SK-N-SH (cell line): ENCODE results near the gene FSIP1. TPM values are rescaled to one million over a fixed set of nuclear protein-coding genes. Genes with fewer than 3 reads are reported as not detected.
A peak's percentile ranks its signal among the peaks of the same experiment; 100 is the strongest.

Source experiments
- CTCF ChIA-PET: fragments of 300-600, 350-600 bp; formaldehyde crosslinking; extraction: SDS; loops from one replicate; lab custom pipeline; 2021; lab: Yijun Ruan, JAX
- POLR2A ChIA-PET: fragments of 350-600 bp; sonication (Branson Sonifier 250); formaldehyde crosslinking; extraction: SDS; loops from one replicate; lab custom pipeline; 2020; ENCODE audit warnings: antibody characterized with exemption, inconsistent platforms; lab: Yijun Ruan, JAX
- DNase-seq: peaks from one replicate; pipeline ENCODE4 v3.0.0; 2012
- H2AFZ ChIP-seq: fragments of 200-600 bp; sonication (generic); 2 replicates; pipeline ENCODE4 v1.8.1; 2016; ENCODE audit warnings: antibody characterized with exemption, mild to moderate bottlenecking, low read depth
- H3F3A ChIP-seq: fragments of 200-600 bp; sonication (generic); replicated peaks from 2 replicates; pipeline ENCODE3; 2016; ENCODE audit warnings: antibody characterized with exemption, mild to moderate bottlenecking; ENCODE audit not compliant: insufficient read depth
- H3K27ac ChIP-seq, 2 experiments: fragments of 200-500 bp in 1 of 2; fragments of 200-600 bp in 1 of 2; sonication (Bioruptor generic) in 1 of 2; sonication (generic), shearing (Covaris generic) in 1 of 2; 2 replicates each; pipeline versions ENCODE4 v1.5.1 to v1.6.1; 2014 to 2016; ENCODE audit warnings: low read depth in 2 of 2, inconsistent platforms in 1 of 2, low read length in 1 of 2, mild to moderate bottlenecking in 1 of 2, mixed read lengths in 1 of 2
- H3K27me3 ChIP-seq: fragments of 200-600 bp; sonication (generic), shearing (Covaris generic); 2 replicates; pipeline ENCODE4 v1.6.1; 2016; ENCODE audit warnings: mixed run types; ENCODE audit not compliant: insufficient read depth
- H3K36me3 ChIP-seq, 2 experiments: fragments of 200-500 bp in 1 of 2; fragments of 200-600 bp in 1 of 2; sonication (Bioruptor generic) in 1 of 2; sonication (generic) in 1 of 2; replicated peaks in 1 of 2; 2 replicates each; pipeline versions ENCODE3 to v1.5.1; 2014 to 2016; ENCODE audit warnings: low read length in 1 of 2, mild to moderate bottlenecking in 1 of 2; ENCODE audit not compliant: insufficient read depth in 2 of 2, control insufficient read depth in 1 of 2
- H3K4me1 ChIP-seq, 2 experiments: fragments of 200-500 bp in 1 of 2; fragments of 200-600 bp in 1 of 2; sonication (Bioruptor generic) in 1 of 2; sonication (generic), shearing (Covaris generic) in 1 of 2; 2 replicates each; pipeline versions ENCODE4 v1.5.1 to v1.6.1; 2014 to 2016; ENCODE audit warnings: low read depth in 1 of 2, low read length in 1 of 2, mixed run types in 1 of 2; ENCODE audit not compliant: insufficient read depth in 2 of 2, control insufficient read depth in 1 of 2
- H3K4me2 ChIP-seq: fragments of 200-600 bp; sonication (generic), shearing (Covaris generic); 2 replicates; pipeline ENCODE4 v1.6.1; 2017; ENCODE audit warnings: mixed run types
- H3K4me3 ChIP-seq, 2 experiments: fragments of 200-500 bp in 1 of 2; fragments of 200-600 bp in 1 of 2; sonication (Bioruptor generic) in 1 of 2; sonication (generic), shearing (Covaris generic) in 1 of 2; 2 replicates each; pipeline versions ENCODE4 v1.5.1 to v1.8.1; 2014 to 2016; ENCODE audit warnings: low read depth in 2 of 2, inconsistent platforms in 1 of 2, low read length in 1 of 2, mild to moderate bottlenecking in 1 of 2, mixed read lengths in 1 of 2, moderate library complexity in 1 of 2
- H3K79me2 ChIP-seq: fragments of 200-600 bp; sonication (generic); 2 replicates; pipeline ENCODE4 v1.8.1; 2017; ENCODE audit warnings: mild to moderate bottlenecking; ENCODE audit not compliant: insufficient read depth
- H3K9ac ChIP-seq: fragments of 200-600 bp; sonication (generic); 2 replicates; pipeline ENCODE4 v1.6.1; 2017; ENCODE audit warnings: mixed run types
- H3K9me2 ChIP-seq: fragments of 200-600 bp; sonication (generic); 2 replicates; pipeline ENCODE4 v1.6.1; 2017; ENCODE audit warnings: mixed run types
- H3K9me3 ChIP-seq: fragments of 200-600 bp; sonication (generic); 2 replicates; pipeline ENCODE4 v1.6.1; 2017; ENCODE audit warnings: mixed run types, mild to moderate bottlenecking, moderate library complexity
- H4K20me1 ChIP-seq: fragments of 200-600 bp; sonication (generic); 2 replicates; pipeline ENCODE4 v1.6.1; 2017; ENCODE audit warnings: mild to moderate bottlenecking, mixed run types; ENCODE audit not compliant: insufficient read depth
- CHD2 ChIP-seq: fragments of 150-350 bp; IDR thresholded peaks from 2 replicates; pipeline ENCODE4 v1.6.1; 2018; ENCODE audit warnings: low read length; ENCODE audit not compliant: partially characterized antibody
- ELF1 ChIP-seq: IDR thresholded peaks from 2 replicates; pipeline ENCODE4 v1.4.0; 2012
- EP300 ChIP-seq, 2 experiments: IDR thresholded peaks; 2 replicates each; pipeline versions ENCODE4 v1.4.0 to v1.6.1; 2012; ENCODE audit warnings: borderline replicate concordance in 1 of 2, low read depth in 1 of 2, low read length in 1 of 2
- GATA2 ChIP-seq: sonication (generic); formaldehyde crosslinking; IDR thresholded peaks from 2 replicates; pipeline ENCODE4 v1.5.0; 2020; ENCODE audit warnings: mild to moderate bottlenecking, missing genetic modification reagents
- JUND ChIP-seq: IDR thresholded peaks from 2 replicates; pipeline ENCODE4 v1.4.0; 2012
- MEF2A ChIP-seq: IDR thresholded peaks from 2 replicates; pipeline ENCODE4 v1.4.0; 2012; ENCODE audit warnings: low read depth, borderline replicate concordance
- MXI1 ChIP-seq: IDR thresholded peaks from 2 replicates; pipeline ENCODE4 v1.6.1; 2012; ENCODE audit warnings: mild to moderate bottlenecking, low read depth, low read length, improper control_type of control experiment
- NFIC ChIP-seq: IDR thresholded peaks from 2 replicates; pipeline ENCODE4 v1.4.0; 2012; ENCODE audit warnings: borderline replicate concordance
- NRF1 ChIP-seq: IDR thresholded peaks from 2 replicates; pipeline ENCODE4 v1.6.1; 2012; ENCODE audit warnings: low read depth, mild to moderate bottlenecking, low read length
- POLR2AphosphoS5 ChIP-seq: IDR thresholded peaks from 2 replicates; pipeline ENCODE4 v1.6.1; 2012; ENCODE audit warnings: low read depth, low read length
- RCOR1 ChIP-seq: fragments of 150-350 bp; IDR thresholded peaks from 2 replicates; pipeline ENCODE4 v1.6.1; 2017; ENCODE audit warnings: antibody characterized with exemption, low read length
- REST ChIP-seq: IDR thresholded peaks from 2 replicates; pipeline ENCODE4 v1.6.1; 2012; ENCODE audit warnings: mild to moderate bottlenecking, low read depth, low read length, moderate library complexity
- SIN3A ChIP-seq: IDR thresholded peaks from 2 replicates; pipeline ENCODE4 v1.6.1; 2012; ENCODE audit warnings: low read depth, mild to moderate bottlenecking, low read length, moderate library complexity, borderline replicate concordance
- TCF12 ChIP-seq: IDR thresholded peaks from 2 replicates; pipeline ENCODE4 v1.4.0; 2012
- WGBS: methylation state at CpG from one replicate; pipeline ENCODE4 v1.1.6; 2017; ENCODE audit warnings: low lambda C conversion rate; 5-methylcytosine and 5-hydroxymethylcytosine counted together
- polyA plus RNA-seq, 3 experiments: library from polyadenylated mRNA; depleted of rRNA; stranded (reverse); fragments of >200 nt; gene quantifications; 2 replicates each; pipeline ENCODE4 v1.2.3, GENCODE V29; 2012
- TF ChIP-seq, protein P1 (sequence below): fragments of 200-600 bp; sonication (generic); IDR thresholded peaks from 2 replicates; pipeline ENCODE4 v1.6.1; 2017; ENCODE audit warnings: antibody characterized with exemption, mild to moderate bottlenecking, moderate library complexity
- TF ChIP-seq, protein P2 (sequence below): IDR thresholded peaks from 2 replicates; pipeline ENCODE4; 2012

The FSIP1 gene
- polyA plus RNA-seq, 1 of the 3 experiments (the other 2 are of a cell fraction): 0.43 TPM

DNA sequence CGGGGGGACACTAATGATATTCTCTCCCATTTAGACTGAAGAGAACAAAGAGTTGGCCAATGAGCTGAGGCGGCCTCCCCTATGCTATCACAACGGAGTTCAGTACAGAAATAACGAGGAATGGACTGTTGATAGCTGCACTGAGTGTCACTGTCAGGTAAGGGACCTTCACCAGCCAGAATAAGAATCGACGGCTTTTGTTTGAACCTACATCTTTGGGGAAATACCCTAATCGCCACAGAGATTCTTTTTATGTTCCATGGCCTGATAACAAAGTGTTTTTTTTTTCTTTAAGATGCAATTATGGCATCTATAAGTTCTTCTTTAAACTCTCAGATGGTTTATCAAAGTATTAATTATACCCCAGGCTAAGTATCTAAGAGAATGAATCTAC, 198.4 kb downstream of the FSIP1 start:
- CTCF ChIA-PET: interaction anchor here (5.2 kb wide), 2 partner anchors 172 to 878 kb away, joined by 38 to 44 read pairs; no protein-coding TSS in a partner anchor
- Histone ChIP-seq H3K4me3 (peak overlapping the region; percentile 59 to 72; a peak in 3 of 4 replicates), H3K27me3 (no peaks in the 10 kb centered on the region), H3K4me1 (peaks cover 5 to 8% of the 10 kb centered on the region in 2 experiments; a peak in 2 of 4 replicates), H3K4me2 (peak overlapping the region; percentile 82), H3F3A (peaks cover 82% of the 10 kb centered on the region), H3K9ac (peak overlapping the region; percentile 85), H3K79me2 (peaks cover 63% of the 10 kb centered on the region), H4K20me1 (peaks cover 83% of the 10 kb centered on the region), H3K36me3 (peaks cover 71 to 74% of the 10 kb centered on the region in 2 experiments), H3K9me2 (no peaks in the 10 kb centered on the region), H3K9me3 (no peaks in the 10 kb centered on the region)
- 90% methylated on average over 7 of the region's 7 CpGs for WGBS
- POLR2A ChIA-PET: no interaction called here
- no peak for DNase-seq
- no peak for TF ChIP-seq JUND
- no peak for TF ChIP-seq NFIC
- TF ChIP-seq RCOR1: no peak
- TF ChIP-seq MEF2A: no peak
- no peak for TF ChIP-seq CHD2
- no peak for TF ChIP-seq TCF12
- no peak for TF ChIP-seq REST
- no peak for TF ChIP-seq POLR2AphosphoS5
- TF ChIP-seq, all 33 proteins: peak for 0
- H3K27ac ChIP-seq: peak overlapping the region in 1 of 2 experiments; percentile 94; a peak in 1 of 4 replicates
- H2AFZ ChIP-seq: no peak overlapping the region

GRCh38 chr15:39583596-39584265, 198.9 kb downstream of the FSIP1 start:
- DNase-seq: peak; percentile 36
- peaks cover 63% of the 10 kb centered on the region for H3K79me2 ChIP-seq
- H3K9me3 ChIP-seq: no peaks in the 10 kb centered on the region
- TF ChIP-seq REST: peak; percentile 80; the same call in 1 of the 2 replicates
- no peak for TF ChIP-seq ELF1
- no peak for TF ChIP-seq EP300 (IDR thresholded peaks at IDR 0.05; ENCODE audit: borderline replicate concordance in 1 of 2, low read depth in 1 of 2, low read length in 1 of 2)
- TF ChIP-seq GATA2 (CRISPR knock-in tag): no peak
- TF ChIP-seq POLR2AphosphoS5: peak; percentile 41; the same call in 1 of the 2 replicates
- TF ChIP-seq MXI1: no peak
- TF ChIP-seq, protein P1, sequence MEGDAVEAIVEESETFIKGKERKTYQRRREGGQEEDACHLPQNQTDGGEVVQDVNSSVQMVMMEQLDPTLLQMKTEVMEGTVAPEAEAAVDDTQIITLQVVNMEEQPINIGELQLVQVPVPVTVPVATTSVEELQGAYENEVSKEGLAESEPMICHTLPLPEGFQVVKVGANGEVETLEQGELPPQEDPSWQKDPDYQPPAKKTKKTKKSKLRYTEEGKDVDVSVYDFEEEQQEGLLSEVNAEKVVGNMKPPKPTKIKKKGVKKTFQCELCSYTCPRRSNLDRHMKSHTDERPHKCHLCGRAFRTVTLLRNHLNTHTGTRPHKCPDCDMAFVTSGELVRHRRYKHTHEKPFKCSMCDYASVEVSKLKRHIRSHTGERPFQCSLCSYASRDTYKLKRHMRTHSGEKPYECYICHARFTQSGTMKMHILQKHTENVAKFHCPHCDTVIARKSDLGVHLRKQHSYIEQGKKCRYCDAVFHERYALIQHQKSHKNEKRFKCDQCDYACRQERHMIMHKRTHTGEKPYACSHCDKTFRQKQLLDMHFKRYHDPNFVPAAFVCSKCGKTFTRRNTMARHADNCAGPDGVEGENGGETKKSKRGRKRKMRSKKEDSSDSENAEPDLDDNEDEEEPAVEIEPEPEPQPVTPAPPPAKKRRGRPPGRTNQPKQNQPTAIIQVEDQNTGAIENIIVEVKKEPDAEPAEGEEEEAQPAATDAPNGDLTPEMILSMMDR: peak; percentile 58
- no peak for TF ChIP-seq NRF1
- no peak for TF ChIP-seq SIN3A
- TF ChIP-seq, protein P2, sequence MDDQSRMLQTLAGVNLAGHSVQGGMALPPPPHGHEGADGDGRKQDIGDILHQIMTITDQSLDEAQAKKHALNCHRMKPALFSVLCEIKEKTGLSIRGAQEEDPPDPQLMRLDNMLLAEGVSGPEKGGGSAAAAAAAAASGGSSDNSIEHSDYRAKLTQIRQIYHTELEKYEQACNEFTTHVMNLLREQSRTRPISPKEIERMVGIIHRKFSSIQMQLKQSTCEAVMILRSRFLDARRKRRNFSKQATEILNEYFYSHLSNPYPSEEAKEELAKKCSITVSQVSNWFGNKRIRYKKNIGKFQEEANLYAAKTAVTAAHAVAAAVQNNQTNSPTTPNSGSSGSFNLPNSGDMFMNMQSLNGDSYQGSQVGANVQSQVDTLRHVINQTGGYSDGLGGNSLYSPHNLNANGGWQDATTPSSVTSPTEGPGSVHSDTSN: no peak
- no peaks in the 10 kb centered on the region for H3K27me3 ChIP-seq
- H3K4me2 ChIP-seq: peak overlapping the region; percentile 82
- CTCF ChIA-PET: interaction anchor here (5.2 kb wide), 2 partner anchors 173 to 878 kb away, joined by 38 to 44 read pairs; no protein-coding TSS in a partner anchor
- POLR2A ChIA-PET: no interaction called here
- peaks cover 76% of the 10 kb centered on the region for H3F3A ChIP-seq
- H2AFZ ChIP-seq: no peak overlapping the region
- H3K9me2 ChIP-seq: no peaks in the 10 kb centered on the region
- peaks cover 77% of the 10 kb centered on the region for H4K20me1 ChIP-seq
- H3K4me1 ChIP-seq: peaks cover 5 to 8% of the 10 kb centered on the region in 2 experiments; a peak in 2 of 4 replicates
- peak overlapping the region in 1 of 2 experiments; percentile 94; a peak in 1 of 4 replicates for H3K27ac ChIP-seq
- WGBS: 85% methylated on average over 13 of the region's 13 CpGs
- peak overlapping the region; percentile 85 for H3K9ac ChIP-seq
- peak overlapping the region; percentile 59 to 72; a peak in 3 of 4 replicates for H3K4me3 ChIP-seq
- peaks cover 65 to 69% of the 10 kb centered on the region in 2 experiments for H3K36me3 ChIP-seq
